CD4-positive, alpha-beta memory T cell (primary cell): Measurements from ENCODE around the gene PPP1R11. TPM values are rescaled to one million over a fixed set of nuclear protein-coding genes. Genes with fewer than 3 reads are reported as not detected.

ENCODE experiments used
- CTCF ChIA-PET: fragments of 350-600 bp; sonication (Branson Sonifier 250); formaldehyde crosslinking; loops from one replicate; lab custom pipeline; 2021; ENCODE audit warnings: inconsistent platforms; ENCODE audit not compliant: partially characterized antibody; lab: Charles Lee
- POLR2A ChIA-PET: fragments of 350-600 bp; sonication (Branson Sonifier 250); formaldehyde crosslinking; loops from one replicate; lab custom pipeline; 2021; ENCODE audit not compliant: partially characterized antibody; lab: Charles Lee
- DNase-seq, 5 donors: peaks; one replicate each; pipeline versions ENCODE4 v3.0.0 to v3.0.0-alpha.2; 2020 to 2022; ENCODE audit warnings: mixed read lengths in 1 of 5
- H3K27ac ChIP-seq: one replicate; pipeline ENCODE4 v1.7.0; 2013; ENCODE audit warnings: low read depth, low read length
- H3K27me3 ChIP-seq: 2 replicates; pipeline ENCODE4 v1.7.0; 2013; ENCODE audit warnings: mild to moderate bottlenecking, low read length, moderate library complexity; ENCODE audit not compliant: insufficient read depth
- H3K36me3 ChIP-seq: 2 replicates; pipeline ENCODE4 v1.7.0; 2013; ENCODE audit warnings: mild to moderate bottlenecking, low read length, moderate library complexity; ENCODE audit not compliant: insufficient read depth
- H3K4me1 ChIP-seq: 2 replicates; pipeline ENCODE4 v1.7.0; 2013; ENCODE audit warnings: mild to moderate bottlenecking, low read length, moderate library complexity; ENCODE audit not compliant: insufficient read depth
- H3K4me3 ChIP-seq, 2 donors: one replicate each; pipeline ENCODE4 v1.7.0; 2013; ENCODE audit warnings: low read length in 2 of 2, mild to moderate bottlenecking in 1 of 2
- H3K9me3 ChIP-seq, 2 donors: one replicate each; pipeline ENCODE4 v1.7.0; 2013; ENCODE audit warnings: low read length in 2 of 2, control low read depth in 1 of 2; ENCODE audit not compliant: control insufficient read depth in 1 of 2
- H3K27ac Mint-ChIP-seq, 7 donors: one replicate each; pipeline ENCODE4 v1.8.0; 2020 to 2021; ENCODE audit warnings: mixed read lengths in 7 of 7, mild to moderate bottlenecking in 6 of 7, inconsistent platforms in 3 of 7, moderate library complexity in 3 of 7
- H3K27me3 Mint-ChIP-seq, 2 donors: one replicate each; pipeline ENCODE4 v1.8.0; 2020 to 2021; ENCODE audit warnings: mixed read lengths in 2 of 2
- H3K36me3 Mint-ChIP-seq, 2 donors: one replicate each; pipeline ENCODE4 v1.8.0; 2020 to 2021; ENCODE audit warnings: mixed read lengths in 2 of 2, inconsistent platforms in 1 of 2, mild to moderate bottlenecking in 1 of 2
- H3K4me1 Mint-ChIP-seq, 4 donors: one replicate each; pipeline ENCODE4 v1.8.0; 2020 to 2021; ENCODE audit warnings: mixed read lengths in 4 of 4, mild to moderate bottlenecking in 1 of 4
- H3K4me3 Mint-ChIP-seq, 8 donors: one replicate each; pipeline ENCODE4 v1.8.0; 2020 to 2021; ENCODE audit warnings: mixed read lengths in 8 of 8, mild to moderate bottlenecking in 7 of 8, moderate library complexity in 6 of 8, inconsistent platforms in 3 of 8
- H3K9me3 Mint-ChIP-seq, 8 donors: one replicate each; pipeline ENCODE4 v1.8.0; 2020 to 2021; ENCODE audit warnings: mixed read lengths in 8 of 8, mild to moderate bottlenecking in 5 of 8, inconsistent platforms in 3 of 8, moderate library complexity in 1 of 8
- intact Hi-C: fragments of 100-400 bp; cut with micrococcal nuclease; formaldehyde crosslinking; loops from one replicate; pipeline ENCODE4 v1.15.1; 2023
- polyA plus RNA-seq, 2 donors: library from polyadenylated mRNA; unstranded; fragments of 300-500 nt; fragmentation: Illumina TruSeq; gene quantifications; one replicate each; pipeline ENCODE4 v1.2.3, GENCODE V29; 2021
- total RNA-seq, 2 experiments: library from RNA; stranded (reverse); gene quantifications; one replicate each; pipeline ENCODE4 v1.2.3, GENCODE V29; 2021

The PPP1R11 gene
- total and polyA plus RNA-seq, 4 experiments from 2014 or later: 65.2 to 134 (median 89.9) TPM

GRCh38 chr6:30042914-30043313 is 24.1 kb upstream of the PPP1R11 start:
- Histone ChIP-seq H3K27me3 (no peaks in the 10 kb centered on the region), H3K9me3 (no peaks in the 10 kb centered on the region), H3K4me1 (no peaks in the 10 kb centered on the region), H3K27ac (no peak overlapping the region), H3K36me3 (no peaks in the 10 kb centered on the region), H3K4me3 (no peak overlapping the region)
- Mint-ChIP-seq H3K27me3 (no peaks in the 10 kb centered on the region), H3K4me1 (peaks cover 4 to 9% (median 4%) of the 10 kb centered on the region in 4 donors), H3K9me3 (no peaks in the 10 kb centered on the region), H3K4me3 (no peak overlapping the region), H3K36me3 (peaks cover 9 to 10% of the 10 kb centered on the region in 2 donors), H3K27ac (peak overlapping the region in 2 of 7 donors; percentile 51 to 76)
- CTCF ChIA-PET: no interaction called here
- no peak for DNase-seq
- POLR2A ChIA-PET: no interaction called here
- intact Hi-C loops: no loop called here

GRCh38 chr6:30043744-30044143 is 23.3 kb upstream of the PPP1R11 start:
- Histone ChIP-seq H3K4me3 (no peak overlapping the region), H3K27me3 (no peaks in the 10 kb centered on the region), H3K4me1 (no peaks in the 10 kb centered on the region), H3K9me3 (no peaks in the 10 kb centered on the region), H3K36me3 (no peaks in the 10 kb centered on the region), H3K27ac (no peak overlapping the region)
- intact Hi-C loops: no loop called here
- Mint-ChIP-seq H3K27ac (no peak overlapping the region), H3K36me3 (peaks cover 9 to 10% of the 10 kb centered on the region in 2 donors), H3K4me3 (no peak overlapping the region), H3K9me3 (no peaks in the 10 kb centered on the region), H3K27me3 (no peaks in the 10 kb centered on the region), H3K4me1 (peaks cover 4 to 9% (median 4%) of the 10 kb centered on the region in 4 donors)
- ChIA-PET POLR2A (no interaction called here), CTCF (no interaction called here)
- no peak for DNase-seq

GRCh38 chr6:30044630-30045029 is 22.4 kb upstream of the PPP1R11 start:
- CTCF ChIA-PET: no interaction called here
- no peaks in the 10 kb centered on the region for H3K27me3 ChIP-seq
- H3K4me3 ChIP-seq: no peak overlapping the region
- H3K9me3 Mint-ChIP-seq: no peaks in the 10 kb centered on the region
- no peaks in the 10 kb centered on the region for H3K9me3 ChIP-seq
- no peaks in the 10 kb centered on the region for H3K36me3 ChIP-seq
- DNase-seq: no peak
- intact Hi-C loops: no loop called here
- H3K27me3 Mint-ChIP-seq: no peaks in the 10 kb centered on the region
- H3K27ac ChIP-seq: no peak overlapping the region
- peaks cover 9 to 10% of the 10 kb centered on the region in 2 donors for H3K36me3 Mint-ChIP-seq
- H3K4me1 Mint-ChIP-seq: peaks cover 4 to 9% (median 4%) of the 10 kb centered on the region in 4 donors
- H3K27ac Mint-ChIP-seq: no peak overlapping the region
- POLR2A ChIA-PET: no interaction called here
- H3K4me3 Mint-ChIP-seq: no peak overlapping the region
- no peaks in the 10 kb centered on the region for H3K4me1 ChIP-seq

- Histone ChIP-seq H3K9me3 (no peaks in the 10 kb centered on the region), H3K27ac (no peak overlapping the region), H3K4me3 (no peak overlapping the region), H3K4me1 (no peaks in the 10 kb centered on the region), H3K36me3 (no peaks in the 10 kb centered on the region), H3K27me3 (no peaks in the 10 kb centered on the region)
- CTCF ChIA-PET: no interaction called here
- H3K27ac Mint-ChIP-seq: peak overlapping the region in 1 of 7 donors; percentile 6
- no peak for DNase-seq
- no peaks in the 10 kb centered on the region for H3K9me3 Mint-ChIP-seq
- H3K36me3 Mint-ChIP-seq: peaks cover 15 to 19% of the 10 kb centered on the region in 2 donors
- intact Hi-C loops: no loop called here
- H3K27me3 Mint-ChIP-seq: no peaks in the 10 kb centered on the region
- POLR2A ChIA-PET: interaction anchor here (0.6 kb wide), 1 partner anchor 1690 kb away, joined by 3 read pairs; no protein-coding TSS in a partner anchor
- no peak overlapping the region for H3K4me3 Mint-ChIP-seq
- peaks cover 4 to 9% (median 4%) of the 10 kb centered on the region in 4 donors for H3K4me1 Mint-ChIP-seq
These were observed 19.8 kb upstream of the PPP1R11 start for GRCh38 chr6:30047220-30047619.

GRCh38 chr6:30053682-30054081 is 13.3 kb upstream of the PPP1R11 start:
- Histone ChIP-seq H3K27me3 (no peaks in the 10 kb centered on the region), H3K4me3 (no peak overlapping the region), H3K27ac (no peak overlapping the region), H3K4me1 (no peaks in the 10 kb centered on the region), H3K36me3 (peaks cover 16% of the 10 kb centered on the region), H3K9me3 (no peaks in the 10 kb centered on the region)
- Mint-ChIP-seq H3K4me1 (peaks cover 0 to 1% (median 0%) of the 10 kb centered on the region in 4 donors), H3K9me3 (no peaks in the 10 kb centered on the region), H3K4me3 (no peak overlapping the region), H3K27ac (no peak overlapping the region), H3K27me3 (no peaks in the 10 kb centered on the region), H3K36me3 (peaks cover 34 to 42% of the 10 kb centered on the region in 2 donors)
- no peak for DNase-seq
- ChIA-PET POLR2A (no interaction called here), CTCF (interaction anchor here (1.2 kb wide), 1 partner anchor 50 kb away, joined by 3 read pairs; no protein-coding TSS in a partner anchor)
- intact Hi-C loops: no loop called here

- peaks cover 1 to 11% (median 5%) of the 10 kb centered on the region in 4 donors for H3K4me1 Mint-ChIP-seq
- CTCF ChIA-PET: no interaction called here
- DNase-seq: no peak
- H3K36me3 ChIP-seq: peaks cover 16% of the 10 kb centered on the region
- intact Hi-C loops: no loop called here
- no peaks in the 10 kb centered on the region for H3K9me3 Mint-ChIP-seq
- POLR2A ChIA-PET: interaction anchor here (0.6 kb wide), 1 partner anchor 15 kb away, joined by 3 read pairs; no protein-coding TSS in a partner anchor
- no peak overlapping the region for H3K4me3 ChIP-seq
- H3K27ac ChIP-seq: no peak overlapping the region
- peaks cover 11% of the 10 kb centered on the region for H3K4me1 ChIP-seq
- H3K27me3 Mint-ChIP-seq: no peaks in the 10 kb centered on the region
- H3K27ac Mint-ChIP-seq: no peak overlapping the region
- H3K4me3 Mint-ChIP-seq: no peak overlapping the region
- peaks cover 36 to 41% of the 10 kb centered on the region in 2 donors for H3K36me3 Mint-ChIP-seq
- no peaks in the 10 kb centered on the region for H3K9me3 ChIP-seq
- H3K27me3 ChIP-seq: no peaks in the 10 kb centered on the region
These were observed 11.5 kb upstream of the PPP1R11 start for GRCh38 chr6:30055513-30055912.

GRCh38 chr6:30060606-30061091 is 6.3 kb upstream of the PPP1R11 start:
- peaks cover 38 to 53% of the 10 kb centered on the region in 2 donors for H3K36me3 Mint-ChIP-seq
- peaks cover 12 to 43% (median 24%) of the 10 kb centered on the region in 4 donors for H3K4me1 Mint-ChIP-seq
- Histone ChIP-seq H3K9me3 (no peaks in the 10 kb centered on the region), H3K27ac (peak overlapping the region; percentile 92), H3K4me3 (peak overlapping the region; percentile 62 to 96), H3K36me3 (peaks cover 24% of the 10 kb centered on the region), H3K27me3 (no peaks in the 10 kb centered on the region), H3K4me1 (peaks cover 34% of the 10 kb centered on the region)
- ChIA-PET CTCF (interaction anchor here (1.2 to 4.8 kb wide), 5 partner anchors 15 to 212 kb away, joined by 3 to 29 read pairs (median 5); no protein-coding TSS in a partner anchor), POLR2A (interaction anchor here (0.7 to 4.4 kb wide), 19 partner anchors 11 to 1532 kb away, joined by 3 to 31 read pairs (median 5); partner anchors contain the start of genes GABBR1, NCR3, PPP1R10 and RNF39)
- intact Hi-C loops: loop anchor here (1.0 kb wide), 2 partner anchors 42 to 212 kb away; no protein-coding TSS in a partner anchor
- DNase-seq: peak in 1 of 5 donors; percentile 76
- no peaks in the 10 kb centered on the region for H3K9me3 Mint-ChIP-seq
- peak overlapping the region; percentile 96 to 99 (median 98) for H3K4me3 Mint-ChIP-seq
- H3K27me3 Mint-ChIP-seq: no peaks in the 10 kb centered on the region
- H3K27ac Mint-ChIP-seq: peak overlapping the region; percentile 97 to 100 (median 99)
